HG03565 (cell line): Measurements from ENCODE around the gene HCN3.
"Not testable (repeated sequence)": the region's sequence is repeated elsewhere in the genome, so short reads cannot be mapped to it uniquely, and the experiment has no call there.

Experiments used
- ATAC-seq: cut with Tn5 transposase; IDR thresholded peaks from one replicate; pipeline ENCODE4 v1.9.1; 2021; ENCODE audit warnings: mild to moderate bottlenecking, moderate library complexity; ENCODE audit not compliant: unreplicated experiment

The HCN3 gene

DNA sequence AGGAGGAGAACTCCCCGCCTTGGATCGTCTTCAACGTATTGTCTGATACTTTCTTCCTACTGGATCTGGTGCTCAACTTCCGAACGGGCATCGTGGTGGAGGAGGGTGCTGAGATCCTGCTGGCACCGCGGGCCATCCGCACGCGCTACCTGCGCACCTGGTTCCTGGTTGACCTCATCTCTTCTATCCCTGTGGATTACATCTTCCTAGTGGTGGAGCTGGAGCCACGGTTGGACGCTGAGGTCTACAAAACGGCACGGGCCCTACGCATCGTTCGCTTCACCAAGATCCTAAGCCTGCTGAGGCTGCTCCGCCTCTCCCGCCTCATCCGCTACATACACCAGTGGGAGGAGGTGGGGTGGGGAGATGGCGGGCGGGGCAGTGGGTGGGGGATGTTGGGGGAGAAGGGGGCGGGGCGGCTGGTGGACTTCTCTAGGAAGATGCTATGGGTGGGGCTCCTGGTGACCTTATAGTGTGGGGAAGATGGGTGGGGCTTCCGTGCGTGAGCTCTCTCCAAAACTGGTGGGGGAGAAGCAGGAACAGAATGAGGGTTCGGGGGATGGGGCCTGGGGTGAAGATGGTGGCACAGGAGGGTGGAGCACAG lies 5.3 kb downstream of the HCN3 start:
- no peak for ATAC-seq

- ATAC-seq: no peak
These were observed 7.2 kb downstream of the HCN3 start for GRCh38 chr1:155284476-155284875.

DNA sequence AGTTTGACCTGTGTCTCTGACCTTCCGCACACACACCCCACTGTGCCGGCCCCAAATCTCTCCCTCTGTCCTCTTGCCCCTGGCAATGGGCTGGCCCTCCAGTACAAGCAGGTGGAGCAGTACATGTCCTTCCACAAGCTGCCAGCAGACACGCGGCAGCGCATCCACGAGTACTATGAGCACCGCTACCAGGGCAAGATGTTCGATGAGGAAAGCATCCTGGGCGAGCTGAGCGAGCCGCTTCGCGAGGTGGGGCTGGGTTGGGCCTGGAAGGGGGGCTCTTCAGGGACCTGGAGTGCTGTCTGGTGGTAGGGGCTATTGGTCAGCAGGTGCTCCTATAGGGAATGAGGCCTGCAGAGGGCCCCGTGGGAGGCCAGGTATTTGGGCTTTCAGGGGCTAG lies 7.8 kb downstream of the HCN3 start:
- ATAC-seq: no peak

GRCh38 chr1:155285631-155286044 lies 8.4 kb downstream of the HCN3 start:
- no peak for ATAC-seq

GRCh38 chr1:155286544-155286943 lies 9.3 kb downstream of the HCN3 start:
- no peak for ATAC-seq

GRCh38 chr1:155287987-155288543 lies 10.8 kb downstream of the HCN3 start:
- no peak for ATAC-seq

GRCh38 chr1:155291006-155291405 lies 13.7 kb downstream of the HCN3 start:
- not testable (repeated sequence) for ATAC-seq

GRCh38 chr1:155293086-155293749 lies 16.0 kb downstream of the HCN3 start:
- ATAC-seq: no peak

DNA sequence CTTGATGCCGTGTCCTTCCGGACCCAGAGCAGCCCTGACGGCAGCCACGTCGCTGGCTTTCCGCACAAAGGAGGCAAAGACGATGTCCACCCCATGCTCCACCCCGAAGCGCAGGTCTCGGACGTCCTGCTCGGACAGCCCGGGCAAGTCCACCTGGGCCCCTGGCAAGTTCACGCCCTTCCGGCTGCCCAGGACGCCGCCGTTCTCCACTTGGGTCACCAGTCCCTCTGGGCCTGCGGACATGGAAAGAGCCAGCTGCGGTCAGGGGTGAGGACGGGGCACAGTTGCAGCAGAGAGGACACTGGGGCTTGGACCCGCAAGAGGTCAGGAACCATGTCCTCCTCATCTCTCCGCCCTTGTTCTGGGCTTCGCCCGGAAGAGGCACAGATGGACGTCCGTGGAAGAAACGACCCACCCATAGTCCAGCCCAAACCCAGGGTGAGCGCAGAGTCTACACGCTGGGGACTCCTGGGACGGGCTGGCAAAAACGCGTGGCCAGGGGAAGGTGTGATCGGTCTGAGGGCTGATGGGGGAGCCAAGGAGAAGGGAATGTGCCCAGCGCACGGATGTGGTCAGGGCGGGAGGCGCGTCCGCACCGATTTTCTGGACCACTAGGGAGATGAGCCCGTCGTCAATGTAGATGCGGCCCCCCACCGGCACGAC lies 17.4 kb downstream of the HCN3 start:
- no peak for ATAC-seq

DNA sequence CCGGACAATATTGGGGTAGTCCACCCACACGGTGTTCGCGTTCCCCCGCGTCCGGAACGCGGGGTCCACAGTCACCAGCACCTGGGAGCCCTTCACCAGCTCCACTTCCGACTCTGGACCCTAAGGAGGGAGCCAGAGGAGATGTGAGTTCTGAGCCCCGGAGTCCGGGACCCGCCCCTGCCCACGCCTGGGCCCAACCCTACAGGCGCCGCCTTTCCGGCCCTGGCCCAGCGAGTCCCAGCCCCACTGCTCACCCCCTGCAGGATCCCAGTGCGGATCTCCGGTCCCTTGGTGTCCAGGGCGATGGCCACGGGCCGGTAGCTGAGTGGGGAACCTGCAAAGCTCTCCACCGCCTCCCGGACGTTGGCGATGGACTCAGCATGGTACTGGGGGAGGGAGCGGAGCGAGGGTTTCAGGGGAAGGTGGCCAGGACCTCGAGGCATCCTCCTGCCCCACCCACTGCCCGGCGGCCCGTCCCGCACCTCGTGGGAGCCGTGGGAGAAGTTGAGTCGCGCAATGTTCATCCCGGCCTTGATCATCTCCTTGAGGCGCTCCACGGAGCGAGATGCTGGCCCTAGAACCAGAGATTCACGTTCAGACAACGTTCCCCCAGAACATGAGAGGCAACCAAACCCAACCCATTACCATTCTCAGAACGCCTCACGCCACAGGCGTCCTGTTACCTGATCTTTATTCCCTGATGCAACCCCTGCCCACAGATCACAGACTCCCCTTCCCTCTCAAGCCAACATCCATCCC lies 18.1 kb downstream of the HCN3 start:
- no peak for ATAC-seq

GRCh38 chr1:155295942-155296267 lies 18.6 kb downstream of the HCN3 start:
- no peak for ATAC-seq

GRCh38 chr1:155296661-155297060 lies 19.4 kb downstream of the HCN3 start:
- ATAC-seq: no peak

GRCh38 chr1:155297384-155297783 lies 20.1 kb downstream of the HCN3 start:
- ATAC-seq: no peak

DNA sequence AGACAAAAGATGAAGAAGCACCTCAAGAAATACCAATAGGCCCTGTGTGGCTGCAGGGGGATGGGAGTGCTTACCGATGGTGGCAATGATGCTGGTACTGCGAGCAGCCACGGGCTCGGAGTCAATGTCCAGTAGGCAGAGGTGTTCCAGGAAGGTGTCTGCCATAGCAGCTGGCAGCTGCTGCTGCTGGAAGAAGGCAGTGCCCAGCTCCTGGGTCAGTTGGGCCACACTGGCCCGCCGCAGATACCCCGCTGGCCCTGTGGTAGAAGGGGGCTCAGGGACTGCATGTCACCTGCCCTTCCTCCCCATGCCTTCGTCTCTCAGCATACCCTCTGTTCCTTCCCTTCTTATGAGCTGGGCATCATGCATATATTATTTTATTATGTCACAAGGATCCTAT lies 22.8 kb downstream of the HCN3 start:
- ATAC-seq: no peak

GRCh38 chr1:155300553-155301329 lies 23.5 kb downstream of the HCN3 start:
- no peak for ATAC-seq

DNA sequence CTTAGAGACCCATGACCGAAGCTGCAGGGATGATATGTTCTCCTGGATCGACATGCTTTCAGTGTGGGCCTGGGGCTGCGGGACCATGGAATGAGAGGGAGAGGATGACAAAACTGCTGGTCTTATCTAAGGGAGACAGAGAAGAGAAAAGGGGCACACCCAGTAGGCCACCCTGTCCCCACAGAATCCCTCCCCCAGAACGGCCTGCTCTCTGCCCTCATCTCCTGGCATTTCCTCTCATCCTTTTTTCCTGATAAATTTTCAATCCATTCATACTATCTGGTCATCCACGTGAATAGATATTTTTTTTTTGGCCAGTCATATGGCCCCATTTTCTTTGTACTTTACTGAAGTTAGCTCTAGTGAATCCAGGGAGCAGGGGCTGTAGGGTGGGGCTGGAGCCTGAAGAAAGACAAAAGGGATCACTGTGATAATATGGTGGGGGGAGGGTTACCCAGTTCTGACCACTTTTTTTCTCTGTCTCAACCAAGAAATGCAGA lies 24.1 kb downstream of the HCN3 start, which contains the start of gene PKLR:
Gene PKLR (minus strand): TSS at position 97 of the 500 bp plus-strand sequence. CDS start 43 bp downstream, at position 54.
- ATAC-seq: no peak

DNA sequence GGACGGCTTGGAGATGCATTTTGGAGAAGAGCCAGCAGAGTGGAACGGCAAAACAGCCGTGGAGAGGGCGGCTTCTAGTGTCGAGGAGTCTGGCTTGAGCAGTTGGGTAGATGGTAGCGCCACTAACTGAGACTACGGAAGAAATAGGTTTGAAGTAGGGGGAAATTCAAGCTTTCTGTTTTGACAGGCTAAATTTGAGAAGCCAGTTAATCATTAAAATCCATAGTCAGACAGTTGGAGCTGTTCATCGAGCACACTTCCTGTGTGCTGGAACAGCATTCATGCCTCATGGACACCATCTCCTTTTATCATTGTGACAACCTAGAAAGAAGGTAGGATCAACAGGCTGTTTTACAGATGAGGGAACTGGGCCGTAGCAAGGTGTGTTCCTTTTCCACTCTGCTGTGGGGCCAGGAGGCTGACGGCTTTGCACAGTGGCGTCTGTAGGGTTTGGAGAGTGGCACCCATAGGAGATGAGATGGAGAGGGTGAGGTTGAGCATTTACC lies 27.3 kb downstream of the HCN3 start:
- ATAC-seq: no peak

GRCh38 chr1:155305881-155306391 lies 28.7 kb downstream of the HCN3 start:
- ATAC-seq: no peak

DNA sequence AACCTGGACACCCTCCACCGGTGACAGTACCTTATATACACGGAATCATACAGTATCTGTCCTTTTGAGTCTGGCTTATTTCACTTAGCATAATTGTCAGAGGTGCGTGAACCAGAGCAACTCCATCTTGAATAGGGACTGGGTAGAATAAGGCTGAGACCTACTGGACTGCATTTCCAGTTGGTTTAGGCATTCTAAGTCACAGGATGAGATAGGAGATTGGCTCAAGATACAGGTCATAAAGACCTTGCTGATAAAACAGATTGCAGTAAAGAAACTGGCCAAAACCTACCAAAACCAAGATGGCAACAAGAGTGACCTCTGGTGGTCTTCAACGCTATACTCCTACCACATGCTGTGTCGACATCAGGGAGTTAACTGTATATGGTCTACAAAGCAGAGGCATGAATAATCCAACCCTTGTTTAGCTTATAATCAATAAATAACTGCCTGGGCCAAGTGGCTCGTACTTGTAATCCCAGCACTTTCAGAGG lies 30.0 kb downstream of the HCN3 start:
- ATAC-seq: no peak
